Ammon's horn (tissue), 1 donor: ENCODE data around the gene CILP2.
A peak's percentile ranks its signal among the peaks of the same experiment; 100 is the strongest.

Source experiments
- DNase-seq: peaks from one replicate; pipeline ENCODE4 v3.0.0-alpha.2; 2016; ENCODE audit warnings: low spot score

Gene CILP2

GRCh38 chr19:19529783-19530422, 8.2 kb upstream of the CILP2 start:
- DNase-seq = no peak

- peak; percentile 61 for DNase-seq
Observed at GRCh38 chr19:19530423-19530804, 7.7 kb upstream of the CILP2 start.

GRCh38 chr19:19530889-19531288, 7.2 kb upstream of the CILP2 start:
- DNase-seq = no peak

GRCh38 chr19:19531951-19532805, 5.9 kb upstream of the CILP2 start:
- peak; percentile 80 for DNase-seq

GRCh38 chr19:19532806-19533701, 5.0 kb upstream of the CILP2 start:
- DNase-seq = no peak

- DNase-seq = no peak
Observed at GRCh38 chr19:19533841-19534240, 4.2 kb upstream of the CILP2 start.

GRCh38 chr19:19534556-19535265, 3.4 kb upstream of the CILP2 start:
- DNase-seq = no peak

GRCh38 chr19:19535311-19536191, 2.5 kb upstream of the CILP2 start:
- DNase-seq = no peak

GRCh38 chr19:19537075-19538048, 703 bp upstream of the CILP2 start:
- no peak for DNase-seq

- DNase-seq = no peak
Observed at GRCh38 chr19:19538785-19539166, 711 bp downstream of the CILP2 start.

GRCh38 chr19:19539698-19540063, 1.6 kb downstream of the CILP2 start:
- DNase-seq = no peak

- no peak for DNase-seq
Observed at GRCh38 chr19:19540064-19540714, 2.1 kb downstream of the CILP2 start.

GRCh38 chr19:19540715-19541515, 2.9 kb downstream of the CILP2 start:
- DNase-seq = no peak

- DNase-seq = no peak
Observed at GRCh38 chr19:19541616-19542015, 3.6 kb downstream of the CILP2 start.

- no peak for DNase-seq
Observed at GRCh38 chr19:19542507-19542906, 4.4 kb downstream of the CILP2 start.

GRCh38 chr19:19543101-19543500, 5.0 kb downstream of the CILP2 start:
- no peak for DNase-seq

GRCh38 chr19:19543640-19544039, 5.6 kb downstream of the CILP2 start:
- no peak for DNase-seq

- no peak for DNase-seq
Observed at GRCh38 chr19:19544257-19544953, 6.3 kb downstream of the CILP2 start.
